Nephron (organoid): ENCODE measurements around the gene EXD3.

Experiments used
- H3K27ac Mint-ChIP-seq, 3 experiments: 2 replicates each; pipeline ENCODE4 v1.8.0; 2020; ENCODE audit warnings: mixed read lengths in 3 of 3, mild to moderate bottlenecking in 2 of 3, moderate library complexity in 1 of 3
- H3K27me3 Mint-ChIP-seq: 2 replicates; pipeline ENCODE4 v1.8.0; 2021; ENCODE audit warnings: low read depth, mild to moderate bottlenecking, moderate library complexity, mixed read lengths
- H3K36me3 Mint-ChIP-seq: 2 replicates; pipeline ENCODE4 v1.8.0; 2020; ENCODE audit warnings: low read depth, mixed read lengths
- H3K4me1 Mint-ChIP-seq: 2 replicates; pipeline ENCODE4 v1.8.0; 2020; ENCODE audit warnings: mixed read lengths
- H3K4me3 Mint-ChIP-seq, 3 experiments: 2 replicates each; pipeline ENCODE4 v1.8.0; 2020; ENCODE audit warnings: mild to moderate bottlenecking in 3 of 3, mixed read lengths in 3 of 3, moderate library complexity in 2 of 3
- H3K9me3 Mint-ChIP-seq: 2 replicates; pipeline ENCODE4 v1.8.0; 2020; ENCODE audit warnings: mixed read lengths
- CTCF ChIP-seq, 3 experiments: fragments of 200-600 bp; sonication (generic); IDR thresholded peaks; one replicate each; pipeline ENCODE4 v1.5.0; 2021; ENCODE audit warnings: antibody characterized with exemption in 3 of 3; ENCODE audit not compliant: unreplicated experiment in 3 of 3

Gene EXD3

GRCh38 chr9:137368431-137369035 is 54.4 kb downstream of the EXD3 start:
- TF ChIP-seq CTCF (IDR thresholded peaks at IDR 0.05; ENCODE audit: unreplicated experiment in 3 of 3), result no peak
- H3K4me1 Mint-ChIP-seq, result peaks cover 5% of the 10 kb centered on the region
- H3K27me3 Mint-ChIP-seq, result no peaks in the 10 kb centered on the region
- H3K4me3 Mint-ChIP-seq, result no peak overlapping the region
- no peak overlapping the region for H3K27ac Mint-ChIP-seq
- H3K36me3 Mint-ChIP-seq, result peaks cover 17% of the 10 kb centered on the region
- peaks cover 8% of the 10 kb centered on the region for H3K9me3 Mint-ChIP-seq

GRCh38 chr9:137367506-137368430 is 55.2 kb downstream of the EXD3 start:
- TF ChIP-seq CTCF (IDR thresholded peaks at IDR 0.05; ENCODE audit: unreplicated experiment in 3 of 3), result no peak
- H3K9me3 Mint-ChIP-seq, result peaks cover 8% of the 10 kb centered on the region
- no peak overlapping the region for H3K4me3 Mint-ChIP-seq
- peaks cover 5% of the 10 kb centered on the region for H3K4me1 Mint-ChIP-seq
- no peak overlapping the region for H3K27ac Mint-ChIP-seq
- H3K36me3 Mint-ChIP-seq, result peaks cover 17% of the 10 kb centered on the region
- H3K27me3 Mint-ChIP-seq, result no peaks in the 10 kb centered on the region

- Mint-ChIP-seq H3K27ac (no peak overlapping the region), H3K36me3 (peaks cover 24% of the 10 kb centered on the region), H3K4me3 (no peak overlapping the region), H3K9me3 (peaks cover 17% of the 10 kb centered on the region), H3K27me3 (no peaks in the 10 kb centered on the region), H3K4me1 (peaks cover 5% of the 10 kb centered on the region)
- TF ChIP-seq CTCF (IDR thresholded peaks at IDR 0.05; ENCODE audit: unreplicated experiment in 3 of 3), result no peak
Observed at GRCh38 chr9:137366891-137367381, 56.0 kb downstream of the EXD3 start.

- no peak overlapping the region for H3K4me3 Mint-ChIP-seq
- no peaks in the 10 kb centered on the region for H3K27me3 Mint-ChIP-seq
- H3K4me1 Mint-ChIP-seq, result peaks cover 5% of the 10 kb centered on the region
- no peak overlapping the region for H3K27ac Mint-ChIP-seq
- no peak for TF ChIP-seq CTCF (IDR thresholded peaks at IDR 0.05; ENCODE audit: unreplicated experiment in 3 of 3)
- H3K36me3 Mint-ChIP-seq, result peaks cover 29% of the 10 kb centered on the region
- H3K9me3 Mint-ChIP-seq, result peaks cover 20% of the 10 kb centered on the region
Observed at GRCh38 chr9:137366445-137366810, 56.5 kb downstream of the EXD3 start.

- Mint-ChIP-seq H3K27ac (peak overlapping the region in 1 of 3 experiments; percentile 23), H3K27me3 (no peaks in the 10 kb centered on the region), H3K4me3 (no peak overlapping the region), H3K9me3 (peaks cover 22% of the 10 kb centered on the region), H3K36me3 (peaks cover 29% of the 10 kb centered on the region), H3K4me1 (peaks cover 5% of the 10 kb centered on the region)
- TF ChIP-seq CTCF (IDR thresholded peaks at IDR 0.05; ENCODE audit: unreplicated experiment in 3 of 3), result no peak
Observed at GRCh38 chr9:137365552-137366444, 57.2 kb downstream of the EXD3 start.
